ENCODE data around the gene SLC25A23. TPM values are rescaled to one million over a fixed set of nuclear protein-coding genes. Genes with fewer than 3 reads are reported as not detected.

SLC25A23 gene
- total and polyA plus RNA-seq, 9 of the 15 experiments (the other 6 are each of a cell fraction or from before 2014, with no cell fraction given) = 6.1 to 72.0 (median 26.6) TPM

- TF ChIP-seq SLC30A9 (CRISPR knock-in tag; IDR thresholded peaks at IDR 0.05) = no peak
- no peak for TF ChIP-seq PRPF4 (IDR thresholded peaks at IDR 0.05; ENCODE audit: insufficient read depth, low read depth, low read length, poor library complexity, severe bottlenecking)
- peak; percentile 48 to 70; a peak in 2 of 4 replicates for TF ChIP-seq NONO (IDR thresholded peaks at IDR 0.05; ENCODE audit: low read depth in 2 of 2, low read length in 1 of 2)
- TF ChIP-seq ZNF518B (CRISPR knock-in tag; IDR thresholded peaks at IDR 0.05) = no peak
- no peak for TF ChIP-seq RBM14 (IDR thresholded peaks at IDR 0.05; ENCODE audit: borderline replicate concordance, insufficient read depth, low read depth, low read length)
- TF ChIP-seq GATAD2B (IDR thresholded peaks at IDR 0.05; ENCODE audit: borderline replicate concordance) = peak; percentile 74
- no peak for TF ChIP-seq SMARCC2 (IDR thresholded peaks at IDR 0.05; ENCODE audit: low read depth)
- no peak for TF ChIP-seq NCOR1 (IDR thresholded peaks at IDR 0.05)
- peak; percentile 9; the same call in 1 of the 2 replicates for TF ChIP-seq RNF2 (IDR thresholded peaks at IDR 0.05)
- peak; percentile 41 for TF ChIP-seq SAP30 (IDR thresholded peaks at IDR 0.05; ENCODE audit: borderline replicate concordance, insufficient read depth, low read depth, low read length, poor library complexity, severe bottlenecking)
- no peak for TF ChIP-seq FOXA3 (CRISPR knock-in tag; conservative IDR thresholded peaks at IDR 0.05 in 1 of 2, IDR thresholded peaks at IDR 0.05 in 1 of 2)
- no peak for TF ChIP-seq PTRF (tag; IDR thresholded peaks at IDR 0.05)
- TF ChIP-seq IRF9 (tag; IDR thresholded peaks at IDR 0.05) = no peak
- no peak for TF ChIP-seq NCOA4 (IDR thresholded peaks at IDR 0.05; ENCODE audit: partially characterized antibody)
- TF ChIP-seq ZFX (CRISPR knock-in tag; IDR thresholded peaks at IDR 0.05) = 0 out of 2 replicates have a peak, but pooled peaks have one; percentile 56
Measured at GRCh38 chr19:6459262-6460098, at the start of gene SLC25A23 (continued).

Measured in K562 (cell line).